ENCODE measurements around the gene DIP2C.
"Not testable (repeated sequence)": the region's sequence is repeated elsewhere in the genome, so short reads cannot be mapped to it uniquely, and the experiment has no call there.

Gene DIP2C

GRCh38 chr10:338171-339037 is 351.1 kb downstream of the DIP2C start:
- no peak for DNase-seq

- no peak for DNase-seq
Observed at GRCh38 chr10:336247-336646, 353.2 kb downstream of the DIP2C start.

- no peak for DNase-seq
Observed at GRCh38 chr10:335151-335800, 354.2 kb downstream of the DIP2C start.

GRCh38 chr10:331186-331585 is 358.3 kb downstream of the DIP2C start:
- DNase-seq = no peak

- no peak for DNase-seq
Observed at GRCh38 chr10:329361-330099, 359.9 kb downstream of the DIP2C start.

GRCh38 chr10:327889-328852 is 361.3 kb downstream of the DIP2C start:
- DNase-seq = no peak

- no peak for DNase-seq
Observed at GRCh38 chr10:326894-327635, 362.4 kb downstream of the DIP2C start.

GRCh38 chr10:326350-326749 is 363.1 kb downstream of the DIP2C start:
- DNase-seq = no peak

GRCh38 chr10:325282-325681 is 364.2 kb downstream of the DIP2C start:
- DNase-seq = no peak

- DNase-seq = no peak
Observed at GRCh38 chr10:324593-324992, 364.9 kb downstream of the DIP2C start.

- DNase-seq = no peak
Observed at GRCh38 chr10:323651-324293, 365.7 kb downstream of the DIP2C start.

- DNase-seq = not testable (repeated sequence)
Observed at GRCh38 chr10:323046-323445, 366.4 kb downstream of the DIP2C start.

GRCh38 chr10:320771-321170 is 368.7 kb downstream of the DIP2C start:
- no peak for DNase-seq

GRCh38 chr10:317926-318325 is 371.5 kb downstream of the DIP2C start:
- DNase-seq = no peak

GRCh38 chr10:317271-317769 is 372.1 kb downstream of the DIP2C start:
- no peak for DNase-seq

GRCh38 chr10:316390-316789 is 373.1 kb downstream of the DIP2C start:
- DNase-seq = no peak

- DNase-seq = no peak
Observed at GRCh38 chr10:314871-315270, 374.6 kb downstream of the DIP2C start.

GRCh38 chr10:314381-314780 is 375.1 kb downstream of the DIP2C start:
- no peak for DNase-seq

- DNase-seq = no peak
Observed at GRCh38 chr10:311901-312665, 377.4 kb downstream of the DIP2C start.

GRCh38 chr10:310976-311639 is 378.4 kb downstream of the DIP2C start:
- DNase-seq = no peak
